Fibroblast of skin of left biceps (primary cell): ENCODE results near the gene COL24A1.
"Not testable (repeated sequence)": the region's sequence is repeated elsewhere in the genome, so short reads cannot be mapped to it uniquely, and the experiment has no call there.

ENCODE experiments used
- DNase-seq, 2 experiments: peaks; one replicate each; pipeline ENCODE4 v3.0.0-alpha.2; 2013; ENCODE audit warnings: low read depth in 2 of 2

Gene COL24A1

DNA sequence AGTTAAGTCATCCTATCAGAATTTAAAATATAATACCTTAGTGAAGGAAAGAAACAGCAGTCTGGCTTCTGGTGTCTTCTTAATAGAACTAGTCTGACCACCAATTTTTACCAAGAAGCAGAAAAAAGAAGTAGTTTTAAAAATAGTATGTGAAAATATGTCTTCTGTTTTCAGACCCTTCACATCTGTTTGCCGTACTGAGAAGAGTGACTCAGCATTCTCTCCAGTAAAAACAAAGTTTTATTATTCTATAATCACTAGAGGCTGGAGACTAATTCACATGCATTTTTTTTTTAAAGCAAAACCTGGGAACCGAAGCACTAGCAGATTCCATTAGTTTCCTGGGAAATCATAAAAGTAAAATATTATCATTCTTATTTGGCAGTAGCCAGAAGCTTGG, 163.8 kb downstream of the COL24A1 start:
- peak; percentile 62 to 63 for DNase-seq

DNA sequence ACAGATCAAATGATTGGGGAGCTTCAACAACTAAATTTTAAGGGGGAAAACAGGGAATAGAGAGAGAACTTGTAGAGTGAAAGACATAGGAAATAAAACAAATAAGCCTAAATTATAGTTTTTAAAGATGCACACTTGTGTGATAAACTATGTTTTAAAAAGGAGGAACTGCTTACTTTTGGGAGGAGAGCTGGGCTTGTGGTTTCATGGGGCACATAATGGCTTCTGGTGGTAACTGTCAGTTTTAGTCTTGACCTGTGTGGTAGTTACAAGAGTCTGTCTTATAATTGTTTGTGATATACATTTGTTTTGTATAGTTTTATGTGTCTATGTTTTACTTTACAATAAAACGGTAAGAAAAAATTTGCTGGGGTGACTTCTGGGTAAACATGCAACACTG, 165.3 kb downstream of the COL24A1 start:
- DNase-seq = no peak

DNA sequence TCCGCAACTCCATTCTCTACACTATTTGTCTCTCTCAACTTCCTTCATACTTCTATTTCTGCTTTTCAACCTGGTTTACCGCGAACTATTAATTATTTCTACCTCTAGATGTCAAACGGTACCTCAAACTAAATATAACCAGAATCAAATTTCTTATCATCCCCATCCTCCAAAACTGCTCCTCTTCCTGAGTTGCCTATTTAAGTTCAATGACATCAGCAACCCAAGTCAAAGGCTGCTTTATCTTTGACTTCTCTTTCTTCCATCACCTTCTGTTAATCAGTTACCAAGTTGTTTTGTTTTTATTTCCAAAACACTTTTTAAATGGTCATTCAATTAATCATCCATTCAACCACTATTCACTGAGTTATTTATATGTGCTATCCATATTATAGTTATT, 171.9 kb downstream of the COL24A1 start:
- no peak for DNase-seq

DNA sequence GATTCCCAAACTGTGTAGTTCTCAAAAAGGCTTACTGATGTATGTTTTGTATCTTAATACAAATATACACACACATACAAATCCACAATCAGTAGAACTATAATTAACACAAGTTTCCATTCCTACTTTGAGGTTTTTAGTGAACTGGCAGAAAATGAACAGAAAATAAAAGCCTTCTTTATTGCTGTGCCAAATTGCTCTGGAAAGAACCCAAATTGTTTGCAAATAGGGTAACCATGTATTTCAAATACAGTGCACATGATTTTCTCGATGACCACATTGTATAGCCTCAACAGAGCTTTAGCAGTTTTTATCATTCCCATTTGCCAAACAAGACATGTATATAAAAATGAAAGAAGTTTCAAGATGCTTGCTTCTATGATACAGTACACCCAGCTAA, 173.3 kb downstream of the COL24A1 start:
- DNase-seq = no peak

DNA sequence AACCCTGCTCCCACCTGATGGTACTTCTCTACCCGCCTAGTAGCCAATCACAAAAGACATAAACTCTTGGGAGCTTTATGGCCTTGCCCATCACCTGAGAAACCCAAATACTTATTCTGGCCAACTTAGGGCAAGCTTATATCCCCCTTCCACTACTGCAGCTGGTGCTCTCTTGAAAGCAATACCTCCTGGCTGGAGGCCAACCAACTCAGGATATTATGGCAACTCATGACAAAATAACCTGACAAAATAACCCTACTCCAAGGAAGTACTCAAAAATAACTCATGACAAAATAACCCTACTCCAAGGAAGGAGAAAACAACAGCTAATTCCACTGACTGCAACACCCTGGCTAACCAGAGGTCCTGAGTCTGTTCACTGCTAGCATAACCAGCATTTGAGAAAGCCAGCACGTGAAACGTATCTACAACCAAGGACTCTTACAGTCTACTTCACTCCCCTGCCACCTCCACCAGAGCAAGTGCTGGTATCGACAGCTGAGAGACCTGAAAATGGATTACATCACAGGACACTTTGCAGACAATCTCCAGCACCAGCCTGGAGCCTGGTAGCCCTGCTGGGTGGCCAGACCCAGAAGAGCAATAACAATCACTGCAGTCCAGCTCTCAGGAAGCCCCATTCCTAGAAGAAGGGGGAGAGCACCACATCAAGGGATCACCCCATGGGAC, 179.9 kb downstream of the COL24A1 start:
- DNase-seq = no peak

DNA sequence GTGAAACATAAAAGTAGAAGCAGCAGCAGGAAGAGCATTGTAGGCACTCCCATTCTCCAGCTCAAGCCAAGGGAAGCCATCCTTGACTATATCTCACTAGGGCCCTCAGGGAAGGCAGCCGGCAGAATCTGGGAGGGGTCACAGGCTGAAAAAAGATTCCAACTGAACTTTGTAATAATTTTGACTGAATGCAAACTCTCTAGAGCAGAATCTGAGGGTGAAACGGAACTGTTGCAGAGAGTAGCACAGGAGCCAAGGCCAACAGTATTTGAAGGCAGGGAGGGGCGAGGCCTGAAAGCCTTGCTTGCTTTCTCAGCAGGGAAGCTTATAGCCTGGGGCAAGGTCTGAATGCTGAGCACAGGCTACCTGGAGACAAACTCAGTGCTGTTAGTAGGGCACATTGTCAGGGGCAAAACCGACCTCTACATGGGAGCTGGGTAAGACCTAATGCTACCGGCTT, 180.6 kb downstream of the COL24A1 start:
- DNase-seq = no peak

DNA sequence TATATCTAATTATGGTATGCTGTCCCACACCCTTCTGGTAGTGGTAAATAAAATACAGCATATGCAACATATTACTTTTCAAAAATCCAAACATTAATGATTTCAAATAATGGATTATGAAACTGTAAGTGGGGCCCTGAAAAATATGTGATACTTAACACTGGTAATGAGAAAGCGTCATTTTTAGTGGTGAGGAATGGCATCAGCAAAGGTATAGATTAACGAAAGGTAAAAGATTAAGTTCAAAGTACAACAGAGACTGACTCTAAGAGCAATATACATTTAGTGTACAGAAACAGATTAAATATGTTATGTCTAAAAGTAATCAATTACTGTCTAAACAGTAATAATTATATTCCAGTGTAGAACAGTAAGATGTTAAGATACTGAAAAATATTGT, 194.1 kb downstream of the COL24A1 start:
- no peak for DNase-seq

DNA sequence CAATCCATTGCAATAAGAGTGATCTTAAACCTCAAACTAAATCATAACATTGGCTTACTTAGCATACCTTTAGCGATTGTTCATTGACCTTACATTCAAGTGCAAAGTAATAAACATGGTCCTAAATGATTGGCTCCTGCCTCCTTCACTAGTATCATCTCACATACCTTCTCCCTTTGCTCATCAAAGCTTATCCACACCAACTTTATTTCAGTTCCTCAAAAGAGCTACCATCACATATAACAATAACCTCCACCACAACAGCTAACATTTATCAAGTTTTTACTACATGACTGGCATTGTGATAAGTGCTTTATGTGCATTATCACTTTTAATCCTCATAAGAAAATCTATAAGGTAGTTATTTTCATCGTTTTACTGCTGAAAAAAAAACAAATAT, 198.8 kb downstream of the COL24A1 start:
- no peak for DNase-seq

DNA sequence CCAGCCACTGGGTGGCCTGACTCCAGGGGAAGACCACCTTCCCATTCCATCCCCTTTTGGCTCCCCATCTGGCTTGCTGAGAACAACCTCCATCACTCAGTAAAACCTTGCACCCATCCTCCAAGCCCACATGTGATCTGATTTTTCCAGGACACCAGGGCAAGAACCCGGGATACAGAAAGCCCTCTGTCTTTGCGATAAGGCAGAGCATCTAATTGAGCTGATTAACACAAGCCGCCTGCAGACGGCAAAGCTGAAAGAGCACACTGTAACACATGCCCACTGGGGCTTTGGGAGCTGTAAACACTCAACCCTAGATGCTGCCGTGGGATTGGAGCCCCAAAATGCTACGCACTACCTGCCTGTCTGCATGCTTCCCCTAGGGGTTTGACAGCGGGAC, 201.4 kb downstream of the COL24A1 start:
- DNase-seq = not testable (repeated sequence)

DNA sequence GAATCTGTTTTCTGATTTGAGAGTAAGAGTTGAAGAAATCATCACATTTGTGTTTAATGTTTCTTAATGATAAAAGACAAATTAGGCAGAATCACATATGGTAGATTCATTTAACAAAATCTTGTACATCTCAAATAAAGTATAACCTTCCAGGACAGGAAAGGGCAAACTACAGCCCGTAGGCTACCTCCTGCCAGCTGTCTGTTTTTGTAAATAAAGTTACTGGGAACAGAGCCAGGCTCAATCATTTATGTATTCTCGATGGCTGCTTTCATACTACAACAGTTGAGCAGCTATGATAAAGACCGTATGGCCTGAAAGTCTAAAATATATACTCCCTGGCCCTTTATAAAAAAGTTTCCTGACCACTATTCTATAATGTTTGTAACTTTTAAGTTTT, 204.1 kb downstream of the COL24A1 start:
- no peak for DNase-seq

DNA sequence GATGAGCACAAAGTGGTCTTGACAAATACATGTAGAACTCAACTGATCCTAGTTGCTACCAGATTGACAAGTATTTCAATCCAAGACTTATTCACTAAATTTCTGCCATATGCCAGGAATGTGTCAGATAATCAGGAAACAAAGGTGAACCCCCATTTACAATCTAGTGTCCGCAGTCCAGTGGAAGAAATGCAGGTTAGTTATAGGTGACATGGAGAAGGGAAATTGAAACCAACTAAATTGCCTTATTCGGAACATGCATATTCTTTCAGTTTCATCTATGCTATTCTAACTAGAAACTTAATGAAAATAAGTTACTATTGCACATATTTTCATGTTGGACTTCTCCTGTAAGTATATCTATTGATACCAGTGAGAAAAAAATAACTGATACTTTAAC, 209.4 kb downstream of the COL24A1 start:
- DNase-seq = no peak

DNA sequence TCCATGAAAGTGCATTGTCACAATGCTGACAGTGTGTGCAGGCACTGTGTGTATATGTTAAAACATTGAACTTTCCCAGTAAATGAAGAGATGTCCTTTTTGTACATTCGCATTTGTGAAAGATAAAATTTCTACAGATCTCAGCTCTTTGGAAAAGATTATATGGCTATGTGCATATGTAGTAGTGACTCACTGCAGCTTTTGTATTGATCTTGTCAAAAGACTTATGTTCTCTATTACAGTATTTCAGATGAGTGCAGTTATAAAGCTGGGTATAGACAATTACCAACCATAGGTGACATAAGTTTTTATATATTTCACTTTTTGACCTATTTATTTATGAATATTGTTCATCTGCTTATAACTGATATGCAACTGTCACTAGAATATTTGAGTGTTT, 212.6 kb downstream of the COL24A1 start:
- no peak for DNase-seq

DNA sequence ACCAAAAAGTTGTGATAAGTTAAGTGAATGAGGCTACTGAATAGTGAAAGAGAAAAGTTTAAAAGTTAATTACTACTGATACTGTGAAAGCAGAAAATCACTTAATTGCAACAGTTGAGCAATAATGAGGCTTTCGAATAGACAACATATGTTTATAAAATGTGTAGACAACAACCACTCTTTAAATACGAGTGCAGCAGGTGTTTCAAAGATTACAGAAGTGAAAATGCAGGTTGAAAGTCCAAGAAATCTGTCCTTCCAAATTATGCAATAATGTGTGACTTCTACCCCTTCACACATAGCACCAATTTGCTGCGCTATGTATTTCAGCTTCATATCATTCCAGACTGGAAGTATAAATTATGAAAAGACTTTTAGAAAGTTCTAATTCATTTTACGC, 213.0 kb downstream of the COL24A1 start:
- no peak for DNase-seq

DNA sequence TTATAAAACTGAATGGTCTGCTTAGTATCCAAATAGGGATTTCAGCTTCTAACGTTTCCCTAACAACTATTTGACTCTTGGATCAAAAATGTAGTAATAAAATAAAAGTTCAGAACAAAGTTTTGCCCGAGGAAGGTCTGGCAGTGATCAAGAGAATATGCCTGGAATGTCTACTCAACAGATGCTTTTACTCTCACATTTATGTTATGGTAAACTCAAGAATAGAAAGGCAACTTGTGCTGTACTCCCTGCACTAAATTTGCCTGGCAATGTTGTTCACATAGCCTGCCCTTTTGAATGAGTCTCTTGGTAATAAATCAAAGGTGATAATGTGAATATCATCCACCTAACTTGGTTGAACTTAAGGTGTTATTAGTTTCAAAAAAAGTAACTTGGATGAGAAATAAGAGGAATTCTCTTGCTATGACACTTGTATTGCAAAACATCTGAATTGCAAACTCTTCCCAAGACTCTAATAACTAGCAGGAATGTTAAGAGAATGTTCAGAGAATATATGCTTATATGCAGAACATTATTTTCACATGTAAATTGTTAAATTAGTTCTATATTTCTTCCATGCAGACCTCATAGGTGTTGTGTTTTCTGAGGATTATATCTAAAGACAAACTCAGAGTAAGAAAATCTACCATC, 215.8 kb downstream of the COL24A1 start:
- DNase-seq = peak; percentile 61 to 62

DNA sequence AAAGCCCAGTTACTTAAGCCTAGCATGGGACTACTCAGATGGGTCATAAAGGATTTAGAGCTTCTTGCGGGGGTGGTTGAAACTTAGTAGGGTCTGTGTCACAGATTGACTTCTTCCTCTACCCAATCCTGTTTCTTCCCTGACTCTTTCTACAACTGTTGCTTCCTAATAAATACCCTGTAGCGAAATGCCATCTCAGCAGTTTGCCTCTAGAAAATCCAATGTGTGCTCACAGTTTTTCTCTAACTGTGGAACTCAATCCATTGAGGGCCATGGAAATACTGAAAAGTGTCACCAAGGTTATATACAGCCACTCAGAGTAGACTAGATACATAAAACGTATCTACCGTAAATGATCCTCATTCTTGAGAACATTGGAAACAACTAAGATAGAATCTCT, 217.7 kb downstream of the COL24A1 start:
- DNase-seq = no peak

DNA sequence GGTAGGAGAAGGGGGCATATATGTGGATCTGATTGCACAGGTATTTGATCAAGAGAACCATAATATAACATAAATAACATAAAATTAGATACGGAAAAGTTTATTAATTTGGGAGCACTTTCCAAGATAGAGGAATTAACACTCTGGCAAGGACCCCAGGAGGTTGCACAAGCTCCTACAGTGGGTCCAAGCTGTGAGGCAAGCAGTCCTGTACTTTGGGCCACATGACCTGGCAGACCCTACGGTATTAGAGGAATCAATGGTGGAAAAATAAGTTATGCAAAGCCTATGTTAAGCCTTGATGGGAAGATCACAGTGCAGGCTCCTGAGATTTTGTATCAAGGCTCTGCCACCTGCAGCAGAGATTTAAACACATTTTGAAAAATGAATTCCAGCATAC, 220.1 kb downstream of the COL24A1 start:
- no peak for DNase-seq

DNA sequence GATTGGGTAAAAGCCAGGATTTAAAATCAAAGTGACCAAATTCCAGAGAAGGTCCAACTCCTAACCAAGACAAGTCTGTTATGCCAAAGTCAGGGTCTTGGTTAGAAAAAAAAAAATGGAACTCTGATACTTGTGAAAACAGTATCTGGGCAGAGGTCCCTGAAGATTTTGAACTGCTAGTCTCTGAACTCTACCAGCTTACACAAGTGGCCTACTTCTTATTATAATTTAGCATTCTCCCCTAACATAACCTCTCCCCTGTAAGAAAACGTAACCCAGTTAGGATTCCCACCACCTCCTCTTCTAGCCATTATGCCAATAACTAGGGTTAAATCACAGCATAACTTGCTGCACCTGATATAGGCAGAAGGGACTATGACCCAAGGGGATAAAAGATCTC, 220.5 kb downstream of the COL24A1 start:
- DNase-seq = no peak

DNA sequence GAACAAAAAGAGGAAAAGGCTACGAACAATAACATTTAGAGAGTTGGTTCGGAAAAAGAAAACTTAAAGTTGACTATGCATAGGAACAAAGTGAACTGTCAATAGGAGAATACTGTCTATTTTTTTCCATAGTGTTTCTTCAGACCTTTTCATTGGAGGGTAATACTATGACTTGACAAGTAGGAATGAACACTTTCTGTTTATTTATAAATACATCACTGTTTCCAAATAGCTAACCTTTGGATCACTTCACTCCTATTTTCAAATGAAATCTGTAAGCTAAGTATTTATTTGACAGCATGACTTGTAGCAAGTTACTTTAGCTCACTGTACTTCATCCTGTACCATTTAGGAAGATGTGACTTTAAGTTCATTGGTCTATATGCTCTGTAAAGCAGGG, 221.3 kb downstream of the COL24A1 start:
- DNase-seq = no peak

DNA sequence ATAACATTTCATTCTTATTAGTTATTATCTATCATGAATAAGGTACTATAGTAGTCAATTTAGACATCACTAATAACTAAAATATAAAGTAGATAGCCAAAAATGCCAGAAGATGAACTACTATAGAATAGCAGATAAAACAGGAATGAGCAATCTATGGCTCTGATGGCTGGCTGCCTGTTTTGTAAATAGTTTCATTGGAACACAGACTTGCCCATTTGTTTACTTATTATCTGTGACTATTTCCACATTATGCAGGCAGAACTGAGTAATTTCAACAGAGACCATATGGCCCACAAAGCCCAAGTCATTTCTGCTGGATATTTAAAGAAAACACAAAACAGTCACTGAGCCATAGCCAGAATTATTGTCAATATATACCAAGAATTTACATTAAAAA, 222.1 kb downstream of the COL24A1 start:
- no peak for DNase-seq

DNA sequence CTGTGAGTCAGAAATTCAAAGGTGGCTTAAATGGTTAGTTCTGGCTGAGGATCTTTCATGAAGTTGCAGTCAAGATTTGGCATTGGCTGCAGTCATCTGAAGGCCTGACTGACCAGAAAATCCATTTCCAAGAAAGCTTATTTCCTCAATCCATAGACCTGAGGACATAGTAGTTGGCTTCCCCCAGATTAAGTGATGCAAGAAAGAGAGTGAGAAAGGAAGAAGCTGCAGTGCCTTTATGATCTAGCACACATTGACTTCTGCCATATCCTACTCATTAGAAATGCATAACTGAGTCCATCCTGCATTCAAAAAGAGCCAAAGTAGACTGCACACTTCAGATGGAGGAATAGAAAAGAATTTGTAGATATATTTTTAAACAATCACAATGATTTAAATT, 222.6 kb downstream of the COL24A1 start:
- no peak for DNase-seq

DNA sequence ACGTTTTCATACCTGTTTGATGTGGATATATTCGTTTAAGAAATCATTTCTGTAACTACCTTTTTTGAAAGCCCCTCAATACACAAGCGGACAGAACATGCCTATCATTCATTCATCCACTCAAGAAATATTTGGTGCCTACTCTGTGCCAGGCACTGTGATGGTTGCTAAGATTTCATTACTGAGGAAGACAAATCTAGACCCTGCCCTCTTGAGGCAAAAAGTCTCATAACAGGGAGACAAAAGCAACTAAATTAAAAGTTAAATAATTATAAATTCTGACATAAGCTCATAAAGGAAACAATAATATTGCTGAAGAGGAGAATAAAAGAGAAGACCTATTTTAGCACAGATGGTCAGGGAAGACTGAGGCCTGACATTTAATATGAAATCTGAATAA, 244.8 kb downstream of the COL24A1 start:
- no peak for DNase-seq

DNA sequence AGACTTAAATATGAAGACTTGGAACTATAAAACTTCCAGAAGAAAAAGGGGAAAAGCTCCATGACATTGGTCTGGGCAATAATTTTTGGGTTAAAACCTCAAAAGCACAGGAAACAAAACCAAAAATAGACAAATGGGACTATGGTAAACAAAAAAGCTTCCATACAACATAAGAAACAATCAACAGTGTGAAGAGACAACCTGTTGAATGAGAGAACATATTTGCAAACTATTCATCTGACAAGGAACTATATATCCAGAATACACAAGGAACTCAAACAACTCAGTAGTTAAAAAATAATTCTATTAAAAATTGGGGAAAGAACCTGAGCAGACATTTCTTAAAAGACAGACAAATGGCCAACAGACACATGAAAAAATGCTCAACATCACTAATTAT, 255.7 kb downstream of the COL24A1 start:
- no peak for DNase-seq

DNA sequence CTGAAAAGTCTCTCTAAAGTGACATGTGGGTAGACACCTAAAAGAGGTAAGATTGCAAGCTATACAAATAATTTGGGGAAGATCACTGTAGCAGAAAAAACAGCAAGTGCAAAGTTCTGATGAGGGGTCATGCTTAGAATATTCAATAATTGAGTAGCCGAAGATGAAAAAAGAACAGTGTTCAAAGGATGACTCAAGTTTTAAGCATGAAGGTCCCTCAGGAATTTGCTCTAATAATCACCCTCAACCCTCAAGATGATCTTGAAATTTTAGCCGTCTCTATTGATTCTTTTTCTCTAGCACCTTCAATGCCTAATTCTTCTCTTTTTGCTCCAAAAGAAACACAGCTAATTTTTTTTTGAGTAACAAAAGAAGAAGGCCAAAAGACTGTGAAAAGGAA, 257.7 kb downstream of the COL24A1 start:
- no peak for DNase-seq

DNA sequence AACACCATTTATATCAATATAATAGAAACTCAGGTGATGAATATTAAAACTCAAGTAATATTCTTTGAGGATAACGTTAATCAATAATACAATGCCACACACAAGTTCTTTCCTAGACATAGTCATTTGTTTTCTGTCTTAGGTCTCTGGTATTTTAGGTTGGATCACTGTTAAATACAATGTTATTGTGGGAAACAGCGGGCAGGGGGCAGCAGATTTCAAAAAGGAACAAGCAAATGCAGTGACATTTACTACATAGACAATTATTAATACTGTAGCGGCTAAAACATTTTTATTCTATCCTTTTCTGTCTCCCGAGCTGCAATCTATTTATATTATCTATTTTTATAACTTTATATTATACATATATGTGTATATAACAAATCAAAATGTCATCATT, 261.9 kb downstream of the COL24A1 start:
- no peak for DNase-seq
